ENCODE measurements around the gene PFKM. TPM values are rescaled to one million over a fixed set of nuclear protein-coding genes. Genes with fewer than 3 reads are reported as not detected.

The PFKM gene
- total RNA-seq, 1 donor from 2014 or later: 33.9 TPM

DNA sequence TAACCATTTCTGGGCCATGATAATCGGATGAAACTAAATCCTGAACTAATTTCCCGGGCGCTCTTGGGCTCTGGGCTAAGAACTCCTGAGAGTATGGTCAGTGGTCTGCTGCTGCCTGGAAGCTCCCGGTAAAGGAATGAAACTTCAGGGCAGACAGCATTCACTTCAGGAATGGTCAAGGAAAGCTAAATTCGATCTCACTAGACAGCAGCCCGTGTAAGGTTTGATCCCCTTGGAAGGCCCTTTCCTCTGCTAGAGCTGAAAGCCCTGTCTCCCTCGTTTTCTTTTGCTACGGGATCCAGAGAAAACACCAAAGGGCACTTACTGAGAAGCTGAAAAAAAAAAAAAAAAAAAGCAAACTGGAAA, 37.5 kb downstream of the PFKM start:
- Histone ChIP-seq H3K27me3 (ENCODE audit: control insufficient read depth, insufficient read depth, low read length) (no peaks in the 10 kb centered on the region), H3K4me3 (ENCODE audit: low read depth, low read length) (peak overlapping the region; percentile 97), H3K36me3 (ENCODE audit: control insufficient read depth, insufficient read depth, low read length) (no peaks in the 10 kb centered on the region)
- TF ChIP-seq, protein P1, sequence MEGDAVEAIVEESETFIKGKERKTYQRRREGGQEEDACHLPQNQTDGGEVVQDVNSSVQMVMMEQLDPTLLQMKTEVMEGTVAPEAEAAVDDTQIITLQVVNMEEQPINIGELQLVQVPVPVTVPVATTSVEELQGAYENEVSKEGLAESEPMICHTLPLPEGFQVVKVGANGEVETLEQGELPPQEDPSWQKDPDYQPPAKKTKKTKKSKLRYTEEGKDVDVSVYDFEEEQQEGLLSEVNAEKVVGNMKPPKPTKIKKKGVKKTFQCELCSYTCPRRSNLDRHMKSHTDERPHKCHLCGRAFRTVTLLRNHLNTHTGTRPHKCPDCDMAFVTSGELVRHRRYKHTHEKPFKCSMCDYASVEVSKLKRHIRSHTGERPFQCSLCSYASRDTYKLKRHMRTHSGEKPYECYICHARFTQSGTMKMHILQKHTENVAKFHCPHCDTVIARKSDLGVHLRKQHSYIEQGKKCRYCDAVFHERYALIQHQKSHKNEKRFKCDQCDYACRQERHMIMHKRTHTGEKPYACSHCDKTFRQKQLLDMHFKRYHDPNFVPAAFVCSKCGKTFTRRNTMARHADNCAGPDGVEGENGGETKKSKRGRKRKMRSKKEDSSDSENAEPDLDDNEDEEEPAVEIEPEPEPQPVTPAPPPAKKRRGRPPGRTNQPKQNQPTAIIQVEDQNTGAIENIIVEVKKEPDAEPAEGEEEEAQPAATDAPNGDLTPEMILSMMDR (IDR thresholded peaks at IDR 0.05; ENCODE audit: insufficient read depth, low read length, poor library complexity, severe bottlenecking): no peak
- DNase-seq (ENCODE audit: low read depth): no peak

DNA sequence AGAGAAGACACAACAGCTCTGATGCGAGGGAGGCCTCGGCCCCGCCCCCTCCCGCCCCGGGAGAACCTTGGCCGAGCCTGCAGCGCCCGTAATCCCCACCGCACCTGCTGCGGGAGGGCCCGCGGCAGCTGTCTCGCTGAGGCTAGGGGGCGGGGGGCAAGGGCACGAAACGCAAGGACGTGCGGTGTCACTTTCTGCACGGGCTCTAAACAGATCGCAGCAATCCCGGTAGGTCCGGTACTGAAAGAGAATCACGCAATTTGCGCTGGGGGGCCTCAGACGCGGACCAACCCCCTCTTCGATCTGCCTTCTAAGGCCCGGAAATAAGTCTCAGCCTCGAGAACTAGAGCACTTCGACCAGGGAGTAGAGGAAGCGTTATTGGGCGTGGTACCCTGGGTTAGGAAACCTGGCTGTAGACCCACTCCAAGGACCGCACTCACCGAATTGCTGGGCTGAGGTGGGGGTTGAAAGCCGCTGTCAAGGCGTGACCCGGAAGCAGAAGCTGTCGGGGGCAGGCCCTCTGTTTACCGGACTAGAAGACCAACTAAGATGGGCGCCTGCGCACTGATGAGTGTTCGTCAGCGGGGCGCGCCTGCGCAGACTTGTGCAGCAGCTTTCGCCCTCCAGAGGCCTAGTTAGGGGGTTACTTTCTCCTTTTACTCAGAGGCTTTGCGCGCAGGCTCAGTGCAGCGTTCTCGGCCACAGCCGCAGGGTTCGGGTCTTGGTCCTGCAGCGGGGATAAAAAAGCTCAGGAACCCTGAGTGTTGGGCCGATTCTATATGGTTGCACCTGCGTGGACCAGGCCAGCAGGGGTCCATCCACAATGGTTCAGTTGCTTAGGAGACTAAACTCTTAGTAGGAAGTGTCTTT, 38.1 kb downstream of the PFKM start, which contains the start of gene ASB8:
Gene ASB8 (minus strand): TSS at position 498 of the 871 bp plus-strand sequence. CDS start 4,019 bp downstream, outside the sequence.
- TF ChIP-seq, protein P1 (IDR thresholded peaks at IDR 0.05; ENCODE audit: insufficient read depth, low read length, poor library complexity, severe bottlenecking): peak; percentile 55

DNA sequence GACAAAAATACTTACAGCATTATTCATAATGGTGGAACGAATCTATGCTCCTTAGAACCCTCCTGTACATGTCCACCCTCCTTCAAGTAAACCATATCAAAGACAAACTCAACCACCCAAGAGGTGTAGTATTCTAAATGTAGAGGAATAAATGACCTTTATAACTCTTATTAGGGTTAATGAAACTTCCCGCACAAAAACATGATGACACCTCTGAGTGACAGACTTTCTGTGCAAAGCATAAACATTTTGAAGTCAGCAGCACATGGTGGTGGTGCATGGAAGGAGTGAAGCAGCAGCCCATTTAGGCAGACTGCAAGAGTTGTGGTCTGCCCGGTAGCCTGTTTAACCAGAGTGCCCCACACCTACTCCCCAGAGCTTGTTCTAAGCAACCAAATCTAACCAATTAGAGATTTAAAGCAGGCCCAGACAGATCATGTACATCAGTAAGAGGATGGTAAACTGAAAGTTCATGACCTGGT, 38.8 kb downstream of the PFKM start:
- Histone ChIP-seq H3K4me3 (ENCODE audit: low read depth, low read length) (peak overlapping the region; percentile 97), H3K27me3 (ENCODE audit: control insufficient read depth, insufficient read depth, low read length) (no peaks in the 10 kb centered on the region), H3K36me3 (ENCODE audit: control insufficient read depth, insufficient read depth, low read length) (no peaks in the 10 kb centered on the region)
- no peak for DNase-seq (ENCODE audit: low read depth)
- TF ChIP-seq, protein P1 (IDR thresholded peaks at IDR 0.05; ENCODE audit: insufficient read depth, low read length, poor library complexity, severe bottlenecking): no peak

More for the DNA sequence above, 38.1 kb downstream of the PFKM start, which contains the start of gene ASB8:
- H3K36me3 ChIP-seq (ENCODE audit: control insufficient read depth, insufficient read depth, low read length): no peaks in the 10 kb centered on the region
- H3K27me3 ChIP-seq (ENCODE audit: control insufficient read depth, insufficient read depth, low read length): no peaks in the 10 kb centered on the region
- peak within 1 kb of the TSS; percentile 97 for H3K4me3 ChIP-seq (ENCODE audit: low read depth, low read length)
- peak; percentile 93 for DNase-seq (ENCODE audit: low read depth)

DNA sequence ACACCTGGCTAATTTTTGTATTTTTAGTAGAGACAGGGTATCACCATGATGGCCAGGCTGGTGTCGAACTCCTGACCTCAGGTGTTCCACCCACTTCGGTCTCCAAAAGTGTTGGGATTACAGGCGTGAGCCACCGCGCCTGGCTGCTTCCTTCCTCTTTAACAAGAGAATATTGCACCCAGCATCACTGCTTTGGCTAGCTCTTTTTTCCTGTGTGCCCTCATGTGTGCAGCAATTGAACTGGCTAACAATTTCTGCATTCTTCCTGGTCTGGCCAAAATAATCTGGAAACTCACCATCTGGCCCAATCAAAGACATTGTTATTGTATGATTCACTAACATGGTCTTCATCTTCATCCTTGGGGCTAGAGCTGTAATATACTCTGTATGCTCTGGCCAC, 40.9 kb downstream of the PFKM start:
- DNase-seq (ENCODE audit: low read depth): no peak
- H3K36me3 ChIP-seq (ENCODE audit: control insufficient read depth, insufficient read depth, low read length): no peaks in the 10 kb centered on the region
- TF ChIP-seq, protein P1 (IDR thresholded peaks at IDR 0.05; ENCODE audit: insufficient read depth, low read length, poor library complexity, severe bottlenecking): no peak
- H3K4me3 ChIP-seq (ENCODE audit: low read depth, low read length): no peak overlapping the region
- no peaks in the 10 kb centered on the region for H3K27me3 ChIP-seq (ENCODE audit: control insufficient read depth, insufficient read depth, low read length)

DNA sequence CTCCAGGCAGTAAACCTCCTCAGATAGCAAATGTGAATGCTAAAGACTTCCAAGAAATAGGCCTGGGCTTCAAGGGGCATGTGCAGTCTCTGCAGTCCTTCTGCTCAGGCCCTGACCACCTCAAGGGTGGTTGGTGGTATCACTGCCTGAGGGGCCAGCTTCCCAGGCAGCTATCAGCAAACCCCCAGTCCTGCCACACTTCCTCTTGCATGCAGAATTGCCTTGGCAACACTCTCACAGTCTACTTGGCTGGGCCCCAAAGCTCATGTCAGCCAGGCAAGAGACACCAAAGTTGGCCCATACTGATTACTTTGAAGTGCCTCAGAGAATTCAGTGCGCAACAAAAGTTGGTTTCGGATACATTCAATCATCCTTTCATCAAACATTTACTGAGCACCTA, 41.6 kb downstream of the PFKM start:
- Histone ChIP-seq H3K36me3 (ENCODE audit: control insufficient read depth, insufficient read depth, low read length) (no peaks in the 10 kb centered on the region), H3K4me3 (ENCODE audit: low read depth, low read length) (no peak overlapping the region), H3K27me3 (ENCODE audit: control insufficient read depth, insufficient read depth, low read length) (no peaks in the 10 kb centered on the region)
- TF ChIP-seq, protein P1 (IDR thresholded peaks at IDR 0.05; ENCODE audit: insufficient read depth, low read length, poor library complexity, severe bottlenecking): no peak
- DNase-seq (ENCODE audit: low read depth): no peak
